Femur (tissue), 1 donor: ENCODE data around the gene SUPT6H.
A peak's percentile ranks its signal among the peaks of the same experiment; 100 is the strongest.
"Not testable (repeated sequence)": the region's sequence is repeated elsewhere in the genome, so short reads cannot be mapped to it uniquely, and the experiment has no call there.

Experiments used
- DNase-seq: peaks from one replicate; pipeline ENCODE4 v3.0.0-alpha.2; 2017

Gene SUPT6H

DNA sequence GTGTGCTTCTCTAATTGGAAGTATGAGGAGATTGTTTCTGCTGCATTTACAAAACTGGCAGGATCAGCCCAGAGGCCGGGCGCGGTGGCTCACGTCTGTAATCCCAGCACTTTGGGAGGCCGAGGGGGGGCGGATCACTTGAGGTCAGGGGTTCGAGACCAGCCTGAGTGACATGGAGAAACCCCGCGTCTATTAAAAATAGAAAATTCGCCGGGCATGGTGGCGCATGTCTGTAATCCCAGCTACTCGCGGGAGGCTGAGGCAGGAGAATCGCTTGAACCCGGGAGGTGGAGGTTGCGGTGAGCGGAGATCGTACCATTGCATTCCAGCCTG, 59.0 kb downstream of the SUPT6H start:
- peak; percentile 27 for DNase-seq

DNA sequence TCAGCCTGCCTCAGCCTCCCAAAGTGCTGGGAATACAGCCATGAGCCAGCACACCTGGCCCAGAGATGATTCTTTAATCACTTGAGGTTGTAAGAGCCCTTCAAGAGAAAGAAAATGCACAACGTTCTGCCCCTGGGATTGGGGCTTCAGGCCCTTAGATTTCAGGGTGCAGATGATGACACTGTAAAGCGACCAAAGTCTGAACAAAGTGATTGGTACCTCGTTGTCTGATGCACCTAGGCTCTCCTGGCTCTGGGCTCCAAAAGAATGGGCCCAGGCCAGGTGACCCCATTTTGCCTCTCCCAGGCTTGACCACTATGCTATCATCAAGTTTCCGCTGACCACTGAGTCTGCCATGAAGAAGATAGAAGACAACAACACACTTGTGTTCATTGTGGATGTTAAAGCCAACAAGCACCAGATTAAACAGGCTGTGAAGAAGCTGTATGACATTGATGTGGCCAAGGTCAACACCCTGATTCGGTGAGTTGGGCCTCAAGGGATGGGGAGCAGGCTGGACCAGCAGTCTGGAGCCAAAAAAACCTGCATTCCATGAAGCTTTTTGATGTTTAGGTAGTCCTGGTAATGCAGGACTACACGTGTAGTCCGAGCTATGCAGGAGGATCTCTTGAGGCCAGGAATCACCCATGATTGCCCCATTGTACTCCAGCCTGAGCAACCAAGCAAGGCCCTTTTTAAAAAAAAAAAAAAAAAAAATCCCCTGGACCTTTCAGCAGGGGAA, 60.6 kb downstream of the SUPT6H start:
- no peak for DNase-seq

GRCh38 chr17:28723159-28723835, 61.3 kb downstream of the SUPT6H start:
- DNase-seq = no peak

DNA sequence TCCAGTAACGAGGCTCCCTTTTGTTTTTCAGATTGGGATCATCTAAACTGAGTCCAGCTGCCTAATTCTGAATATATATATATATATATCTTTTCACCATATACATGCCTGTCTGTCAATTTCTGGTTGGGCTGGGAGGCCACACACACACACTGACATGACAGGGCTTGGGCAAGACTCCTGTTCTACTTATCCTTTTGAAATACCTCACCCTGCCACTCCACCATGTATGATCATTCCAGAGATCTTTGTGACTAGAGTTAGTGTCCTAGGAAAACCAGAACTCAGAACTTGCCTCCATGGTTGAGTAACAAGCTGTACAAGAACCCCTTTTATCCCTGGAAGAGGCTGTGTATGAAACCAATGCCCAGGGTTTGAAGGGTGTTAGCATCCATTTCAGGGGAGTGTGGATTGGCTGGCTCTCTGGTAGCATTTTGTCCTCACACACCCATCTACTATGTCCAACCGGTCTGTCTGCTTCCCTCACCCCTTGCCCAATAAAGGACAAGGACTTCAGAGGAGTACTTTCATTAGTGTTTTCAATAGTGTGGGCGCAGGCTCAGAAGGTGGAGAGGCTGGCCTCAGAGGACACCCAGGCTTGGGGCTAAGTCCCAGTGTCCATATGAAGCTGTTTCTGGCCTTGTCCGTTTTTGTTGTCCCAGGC, 62.0 kb downstream of the SUPT6H start:
- not testable (repeated sequence) for DNase-seq

GRCh38 chr17:28724500-28725165, 62.6 kb downstream of the SUPT6H start:
- peak; percentile 20 for DNase-seq

- DNase-seq = peak; percentile 42
These were observed 63.2 kb downstream of the SUPT6H start for GRCh38 chr17:28725166-28725659.

DNA sequence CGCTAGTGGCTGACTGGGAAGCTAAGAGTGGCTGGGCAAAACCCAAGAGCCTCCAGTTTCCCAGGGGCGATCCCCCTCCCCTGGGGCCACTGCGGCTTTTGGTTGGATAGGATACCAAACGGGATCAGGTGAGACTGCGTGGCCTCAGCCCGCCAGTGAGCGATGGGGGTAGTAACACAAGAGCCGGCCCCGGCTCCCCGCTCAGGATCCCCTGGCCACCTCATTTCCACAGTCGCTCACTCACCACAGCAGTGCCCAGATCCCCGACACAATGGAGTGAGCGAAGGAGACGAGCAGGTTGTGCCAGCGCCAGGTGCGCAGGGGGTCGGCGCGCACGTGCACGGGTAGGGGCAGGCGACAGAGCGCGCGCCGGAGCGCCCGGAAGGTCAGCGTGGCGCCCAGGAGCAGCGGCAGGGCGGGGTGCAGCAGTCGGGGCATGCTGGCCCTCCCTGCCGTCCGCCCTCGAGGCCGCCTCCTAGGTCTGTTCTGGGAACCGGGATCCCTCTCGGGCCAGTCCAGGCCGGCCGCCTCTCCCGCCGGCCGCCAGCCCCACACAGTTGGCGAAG, 63.7 kb downstream of the SUPT6H start:
- no peak for DNase-seq

DNA sequence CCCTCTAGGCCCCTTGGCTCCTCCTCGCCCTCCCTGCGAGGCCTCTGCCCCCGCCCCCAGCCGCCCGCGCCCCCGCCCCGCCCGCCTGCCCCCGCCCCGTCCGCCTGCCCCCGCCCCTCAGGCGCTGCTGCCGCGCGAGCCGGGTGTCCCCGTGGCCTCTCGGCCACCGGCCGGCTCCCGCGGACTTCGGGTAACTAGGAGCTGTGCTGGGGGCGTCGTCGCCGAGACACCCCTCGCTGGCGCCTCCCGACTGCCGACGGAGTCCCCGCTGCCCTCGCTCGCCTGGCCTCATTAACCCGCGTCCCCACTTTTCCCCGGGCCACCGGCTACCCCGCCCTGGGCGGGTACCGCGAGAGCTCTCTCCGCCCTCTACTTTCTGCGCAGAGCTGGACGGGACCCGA, 64.2 kb downstream of the SUPT6H start, which contains the start of gene TLCD1:
TLCD1 (minus strand) TSS at position 8 of the 401 bp plus-strand sequence. CDS start 136 bp downstream, outside the sequence.
- peak; percentile 89 for DNase-seq

GRCh38 chr17:28726627-28727491, 64.9 kb downstream of the SUPT6H start:
- peak; percentile 97 for DNase-seq

- DNase-seq = peak; percentile 97
These were observed 66.6 kb downstream of the SUPT6H start, which contains the start of gene NEK8 for GRCh38 chr17:28728364-28729200. NEK8 (plus strand) TSS chr17:28728788; CDS start chr17:28728814, 26 bp downstream.

DNA sequence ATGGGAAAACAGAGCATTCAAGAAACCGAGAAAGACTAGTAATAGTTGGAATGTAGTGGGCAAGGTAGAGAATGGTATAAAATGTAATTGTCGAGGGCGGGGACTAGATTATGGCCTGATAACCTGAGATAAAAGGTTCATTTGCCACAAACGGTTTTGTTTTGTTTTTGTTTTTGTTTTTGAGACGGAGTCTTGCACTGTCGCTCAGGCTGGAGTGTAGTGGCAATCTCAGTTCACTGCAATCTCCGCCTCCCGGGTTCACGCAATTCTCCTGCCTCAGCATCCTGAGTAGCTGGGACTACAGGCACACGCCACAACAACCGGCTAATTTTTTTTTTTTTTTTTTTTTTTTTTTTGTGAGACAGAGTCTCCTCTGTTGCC, 67.9 kb downstream of the SUPT6H start:
- DNase-seq = no peak

DNA sequence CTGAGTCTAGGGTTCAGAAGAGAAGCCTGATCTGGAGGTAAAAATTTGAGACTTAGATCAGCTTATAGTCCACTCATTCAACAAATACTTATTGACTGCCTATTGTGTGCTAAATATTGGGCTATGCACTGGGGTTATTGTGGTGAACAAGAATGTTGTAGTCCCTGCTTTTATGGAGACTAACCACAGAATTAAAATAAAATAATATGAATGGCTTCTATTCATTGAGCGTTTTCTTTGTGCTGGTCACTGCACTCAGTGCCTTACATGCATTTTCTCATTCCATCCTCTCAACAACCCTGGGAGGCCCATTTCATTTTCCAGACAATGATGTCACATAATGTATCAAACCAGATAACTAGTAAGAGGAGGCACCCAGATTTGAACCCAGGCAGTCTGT, 71.3 kb downstream of the SUPT6H start:
- DNase-seq = no peak

- DNase-seq = no peak
These were observed 72.8 kb downstream of the SUPT6H start for GRCh38 chr17:28734712-28735241.

DNA sequence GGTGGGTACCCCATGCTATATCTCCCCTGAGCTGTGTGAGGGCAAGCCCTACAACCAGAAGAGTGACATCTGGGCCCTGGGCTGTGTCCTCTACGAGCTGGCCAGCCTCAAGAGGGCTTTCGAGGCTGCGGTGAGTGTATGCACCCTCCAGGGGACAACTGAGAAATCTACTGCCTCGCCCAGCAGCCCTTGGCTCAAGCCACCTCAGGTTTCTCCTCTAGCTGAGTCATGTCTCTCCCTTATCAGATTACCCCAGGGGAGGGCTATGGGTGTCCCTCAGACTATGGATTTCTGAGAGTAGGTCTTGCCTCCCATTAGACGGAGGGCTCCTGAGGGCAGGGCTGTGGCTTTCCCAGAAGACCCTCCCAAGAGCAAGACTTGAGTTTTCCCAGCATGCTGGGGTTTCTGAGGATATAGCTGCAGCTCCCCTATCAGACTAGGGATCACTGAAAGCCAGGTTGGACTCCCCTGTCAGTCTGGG, 73.3 kb downstream of the SUPT6H start:
- DNase-seq = no peak

- not testable (repeated sequence) for DNase-seq
These were observed 74.1 kb downstream of the SUPT6H start for GRCh38 chr17:28735913-28736769.

DNA sequence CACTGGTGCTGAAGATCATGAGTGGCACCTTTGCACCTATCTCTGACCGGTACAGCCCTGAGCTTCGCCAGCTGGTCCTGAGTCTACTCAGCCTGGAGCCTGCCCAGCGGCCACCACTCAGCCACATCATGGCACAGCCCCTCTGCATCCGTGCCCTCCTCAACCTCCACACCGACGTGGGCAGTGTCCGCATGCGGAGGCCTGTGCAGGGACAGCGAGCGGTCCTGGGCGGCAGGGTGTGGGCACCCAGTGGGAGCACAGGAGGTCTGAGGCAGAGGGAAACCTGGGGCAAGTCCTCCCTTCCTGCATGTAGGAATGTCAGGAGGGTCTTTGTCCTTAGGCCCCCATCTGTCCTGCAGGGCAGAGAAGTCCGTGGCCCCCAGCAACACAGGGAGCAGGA, 75.3 kb downstream of the SUPT6H start:
- no peak for DNase-seq

DNA sequence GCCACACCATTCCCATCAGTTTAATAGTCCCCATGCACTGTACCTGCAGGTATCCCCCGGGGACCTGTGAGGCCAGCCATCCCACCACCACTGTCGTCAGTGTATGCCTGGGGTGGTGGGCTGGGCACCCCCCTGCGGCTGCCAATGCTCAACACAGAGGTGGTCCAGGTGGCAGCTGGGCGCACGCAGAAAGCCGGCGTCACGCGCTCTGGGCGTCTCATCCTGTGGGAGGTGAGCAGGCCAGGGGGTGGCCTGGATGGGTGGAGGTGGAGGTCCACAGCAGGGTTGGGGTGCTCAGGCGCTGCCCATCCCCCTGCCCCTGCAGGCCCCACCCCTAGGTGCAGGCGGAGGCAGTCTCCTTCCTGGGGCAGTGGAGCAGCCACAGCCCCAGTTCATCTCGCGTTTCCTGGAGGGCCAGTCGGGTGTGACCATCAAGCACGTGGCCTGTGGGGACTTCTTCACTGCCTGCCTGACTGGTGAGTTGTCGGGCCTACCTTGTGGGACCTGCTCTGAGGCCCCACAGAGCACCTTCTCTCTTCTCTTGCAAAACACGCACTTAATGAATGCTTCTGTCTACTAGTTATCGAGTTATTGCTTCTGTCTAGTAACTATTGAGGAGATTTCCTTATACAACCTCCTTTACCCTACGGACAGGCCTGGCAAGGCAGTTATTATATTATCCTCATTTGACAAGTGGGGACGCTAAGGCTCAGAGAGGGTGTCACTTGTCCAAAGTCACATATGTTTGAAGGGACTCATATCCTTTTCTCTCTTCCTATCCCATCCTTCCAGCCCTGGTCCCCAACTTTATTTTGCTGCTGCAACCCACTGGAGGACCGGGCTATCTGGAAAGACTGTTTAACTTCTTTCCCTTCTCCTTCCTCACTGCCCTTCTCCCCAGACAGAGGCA, 76.0 kb downstream of the SUPT6H start:
- no peak for DNase-seq
